ENCODE data around the gene ARSK. TPM values are rescaled to one million over a fixed set of nuclear protein-coding genes. Genes with fewer than 3 reads are reported as not detected.

ARSK gene
- total RNA-seq, 1 donor from 2014 or later = 10.7 TPM

DNA sequence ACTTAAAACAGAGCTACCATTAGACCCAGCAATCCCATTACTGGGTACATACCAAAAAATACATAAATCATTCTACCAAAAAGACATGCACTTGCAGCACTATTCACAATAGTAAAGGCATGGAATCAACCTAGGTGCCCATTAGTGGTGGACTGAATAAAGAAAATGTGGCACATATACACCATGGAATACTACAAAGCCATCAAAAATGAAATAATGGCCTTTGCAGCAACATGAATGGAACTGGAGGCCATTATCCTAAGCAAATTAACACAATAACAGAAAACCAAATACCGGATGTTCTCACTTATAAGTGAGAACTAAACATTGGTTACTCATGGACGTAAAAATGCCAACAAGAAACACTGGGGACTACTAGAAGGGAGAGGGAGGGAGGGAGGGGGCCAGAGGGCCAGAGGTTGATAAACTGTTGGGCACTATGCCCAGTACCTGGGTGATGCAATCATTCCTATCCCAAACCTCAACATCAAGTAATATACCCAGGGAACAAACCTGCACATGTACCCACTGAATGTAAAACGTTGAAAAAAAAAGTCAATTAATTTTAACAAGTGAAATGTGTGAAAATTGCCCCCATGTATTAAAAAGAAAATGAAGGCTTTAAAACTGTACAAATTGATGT, 40.5 kb downstream of the ARSK start:
- no peaks in the 10 kb centered on the region for H3K9me3 Mint-ChIP-seq (ENCODE audit: unreplicated experiment)
- TF ChIP-seq, protein P1, sequence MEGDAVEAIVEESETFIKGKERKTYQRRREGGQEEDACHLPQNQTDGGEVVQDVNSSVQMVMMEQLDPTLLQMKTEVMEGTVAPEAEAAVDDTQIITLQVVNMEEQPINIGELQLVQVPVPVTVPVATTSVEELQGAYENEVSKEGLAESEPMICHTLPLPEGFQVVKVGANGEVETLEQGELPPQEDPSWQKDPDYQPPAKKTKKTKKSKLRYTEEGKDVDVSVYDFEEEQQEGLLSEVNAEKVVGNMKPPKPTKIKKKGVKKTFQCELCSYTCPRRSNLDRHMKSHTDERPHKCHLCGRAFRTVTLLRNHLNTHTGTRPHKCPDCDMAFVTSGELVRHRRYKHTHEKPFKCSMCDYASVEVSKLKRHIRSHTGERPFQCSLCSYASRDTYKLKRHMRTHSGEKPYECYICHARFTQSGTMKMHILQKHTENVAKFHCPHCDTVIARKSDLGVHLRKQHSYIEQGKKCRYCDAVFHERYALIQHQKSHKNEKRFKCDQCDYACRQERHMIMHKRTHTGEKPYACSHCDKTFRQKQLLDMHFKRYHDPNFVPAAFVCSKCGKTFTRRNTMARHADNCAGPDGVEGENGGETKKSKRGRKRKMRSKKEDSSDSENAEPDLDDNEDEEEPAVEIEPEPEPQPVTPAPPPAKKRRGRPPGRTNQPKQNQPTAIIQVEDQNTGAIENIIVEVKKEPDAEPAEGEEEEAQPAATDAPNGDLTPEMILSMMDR (IDR thresholded peaks at IDR 0.05) = no peak
- no peaks in the 10 kb centered on the region for H3K27me3 Mint-ChIP-seq (ENCODE audit: unreplicated experiment)
- H3K36me3 Mint-ChIP-seq (ENCODE audit: unreplicated experiment) = peaks cover 7% of the 10 kb centered on the region
- no peak for DNase-seq (ENCODE audit: extremely low spot score, unreplicated experiment)
- H3K4me1 Mint-ChIP-seq (ENCODE audit: unreplicated experiment) = peaks cover 10% of the 10 kb centered on the region
- no peak overlapping the region for H3K27ac Mint-ChIP-seq (ENCODE audit: unreplicated experiment)
- H3K4me3 Mint-ChIP-seq (ENCODE audit: unreplicated experiment) = no peak overlapping the region

DNA sequence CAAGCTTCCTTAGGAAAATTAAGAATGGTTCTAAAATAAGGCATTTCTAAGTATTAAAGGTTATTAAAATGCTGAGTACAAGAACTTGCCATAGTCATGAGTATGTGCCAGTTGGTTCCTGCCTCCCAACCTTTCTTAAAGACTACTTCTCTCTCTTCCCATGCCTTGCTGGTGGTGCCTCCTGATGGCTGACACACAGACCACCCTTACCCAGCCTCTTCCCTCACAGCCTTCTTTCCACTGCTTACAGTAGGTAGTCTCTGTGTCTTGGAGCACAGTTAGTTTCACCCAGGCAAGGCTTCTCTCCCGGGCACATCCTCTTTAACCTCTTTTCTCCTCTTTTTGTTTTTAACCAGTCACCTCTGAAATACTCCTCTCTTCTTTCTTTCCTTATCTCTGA, 44.4 kb downstream of the ARSK start:
- H3K4me1 Mint-ChIP-seq (ENCODE audit: unreplicated experiment) = no peaks in the 10 kb centered on the region
- no peaks in the 10 kb centered on the region for H3K9me3 Mint-ChIP-seq (ENCODE audit: unreplicated experiment)
- H3K27ac Mint-ChIP-seq (ENCODE audit: unreplicated experiment) = no peak overlapping the region
- DNase-seq (ENCODE audit: extremely low spot score, unreplicated experiment) = no peak
- H3K27me3 Mint-ChIP-seq (ENCODE audit: unreplicated experiment) = no peaks in the 10 kb centered on the region
- H3K4me3 Mint-ChIP-seq (ENCODE audit: unreplicated experiment) = no peak overlapping the region
- TF ChIP-seq, protein P1 (IDR thresholded peaks at IDR 0.05) = no peak
- peaks cover 14% of the 10 kb centered on the region for H3K36me3 Mint-ChIP-seq (ENCODE audit: unreplicated experiment)

DNA sequence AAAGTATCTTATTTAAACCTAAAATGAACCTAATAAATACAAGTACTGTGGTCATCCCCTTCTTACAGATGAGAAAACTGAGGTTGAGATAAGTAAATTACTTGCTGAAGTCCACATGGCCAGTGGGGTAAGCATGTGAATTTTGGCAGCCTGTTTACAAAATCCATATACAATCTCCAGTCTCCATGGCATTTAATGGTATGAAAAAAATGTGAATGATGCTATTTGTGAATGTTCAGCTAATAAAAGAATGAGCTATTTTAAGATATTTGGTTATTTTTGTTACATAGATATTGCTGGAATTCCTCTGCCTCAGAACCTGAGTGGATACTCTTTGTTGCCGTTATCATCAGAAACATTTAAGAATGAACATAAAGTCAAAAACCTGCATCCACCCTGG, 45.7 kb downstream of the ARSK start:
- Mint-ChIP-seq H3K27me3 (ENCODE audit: unreplicated experiment) (no peaks in the 10 kb centered on the region), H3K27ac (ENCODE audit: unreplicated experiment) (no peak overlapping the region), H3K36me3 (ENCODE audit: unreplicated experiment) (peaks cover 13% of the 10 kb centered on the region), H3K4me3 (ENCODE audit: unreplicated experiment) (no peak overlapping the region), H3K9me3 (ENCODE audit: unreplicated experiment) (no peaks in the 10 kb centered on the region), H3K4me1 (ENCODE audit: unreplicated experiment) (no peaks in the 10 kb centered on the region)
- no peak for DNase-seq (ENCODE audit: extremely low spot score, unreplicated experiment)
- TF ChIP-seq, protein P1 (IDR thresholded peaks at IDR 0.05) = no peak

DNA sequence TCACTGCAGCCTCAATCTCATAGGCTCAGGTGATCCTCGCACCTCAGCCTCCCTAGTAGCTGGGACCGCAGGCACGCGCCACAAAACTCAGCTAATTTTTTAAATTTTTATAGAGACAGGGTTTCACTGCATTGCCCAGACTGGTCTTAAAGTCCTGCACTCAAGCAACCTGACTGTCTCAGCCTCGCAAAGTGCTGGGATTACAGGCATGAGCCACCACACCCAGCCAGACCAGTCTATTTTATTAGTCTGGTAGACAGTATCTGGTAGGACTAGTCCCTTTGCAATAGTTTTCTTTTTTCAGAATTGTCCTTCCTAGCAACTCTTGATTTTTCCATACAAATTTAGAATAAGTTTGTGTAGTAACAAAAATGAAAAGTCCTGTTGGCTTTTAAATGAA, 50.9 kb downstream of the ARSK start:
- Mint-ChIP-seq H3K36me3 (ENCODE audit: unreplicated experiment) (peaks cover 11% of the 10 kb centered on the region), H3K4me3 (ENCODE audit: unreplicated experiment) (no peak overlapping the region), H3K4me1 (ENCODE audit: unreplicated experiment) (no peaks in the 10 kb centered on the region), H3K27me3 (ENCODE audit: unreplicated experiment) (no peaks in the 10 kb centered on the region), H3K27ac (ENCODE audit: unreplicated experiment) (no peak overlapping the region), H3K9me3 (ENCODE audit: unreplicated experiment) (no peaks in the 10 kb centered on the region)
- TF ChIP-seq, protein P1 (IDR thresholded peaks at IDR 0.05) = no peak
- DNase-seq (ENCODE audit: extremely low spot score, unreplicated experiment) = no peak

DNA sequence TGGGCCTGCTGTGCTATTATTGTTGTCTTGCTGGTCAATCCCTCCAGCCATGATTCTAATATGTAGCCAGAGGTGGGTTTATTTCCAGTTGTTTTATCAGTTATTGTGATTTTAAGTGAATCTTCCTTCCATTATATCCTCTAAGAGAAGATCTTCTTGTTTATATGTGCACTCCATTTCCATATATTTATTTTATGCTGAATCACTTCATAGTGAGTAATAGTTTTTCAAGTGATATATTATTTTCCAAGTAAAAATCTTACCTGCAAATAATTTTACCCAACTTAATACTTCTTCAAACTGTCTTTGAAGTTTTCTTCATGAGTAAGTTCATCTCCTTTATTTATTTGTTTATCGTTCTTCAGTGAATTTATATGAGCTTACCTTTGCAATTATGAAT, 51.5 kb downstream of the ARSK start:
- peaks cover 7% of the 10 kb centered on the region for H3K36me3 Mint-ChIP-seq (ENCODE audit: unreplicated experiment)
- no peaks in the 10 kb centered on the region for H3K9me3 Mint-ChIP-seq (ENCODE audit: unreplicated experiment)
- TF ChIP-seq, protein P1 (IDR thresholded peaks at IDR 0.05) = no peak
- no peak overlapping the region for H3K27ac Mint-ChIP-seq (ENCODE audit: unreplicated experiment)
- DNase-seq (ENCODE audit: extremely low spot score, unreplicated experiment) = no peak
- H3K27me3 Mint-ChIP-seq (ENCODE audit: unreplicated experiment) = no peaks in the 10 kb centered on the region
- no peaks in the 10 kb centered on the region for H3K4me1 Mint-ChIP-seq (ENCODE audit: unreplicated experiment)
- no peak overlapping the region for H3K4me3 Mint-ChIP-seq (ENCODE audit: unreplicated experiment)

Data from osteocyte (in vitro differentiated cells).